CD4-positive, alpha-beta T cell treated with Interleukin-1 beta for 1 hour (primary cell): ENCODE measurements around the gene STARD10.

ENCODE experiments used
- DNase-seq, 2 donors: peaks; one replicate each; pipeline ENCODE4 v3.0.0-alpha.2; 2020 to 2022

STARD10 gene

DNA sequence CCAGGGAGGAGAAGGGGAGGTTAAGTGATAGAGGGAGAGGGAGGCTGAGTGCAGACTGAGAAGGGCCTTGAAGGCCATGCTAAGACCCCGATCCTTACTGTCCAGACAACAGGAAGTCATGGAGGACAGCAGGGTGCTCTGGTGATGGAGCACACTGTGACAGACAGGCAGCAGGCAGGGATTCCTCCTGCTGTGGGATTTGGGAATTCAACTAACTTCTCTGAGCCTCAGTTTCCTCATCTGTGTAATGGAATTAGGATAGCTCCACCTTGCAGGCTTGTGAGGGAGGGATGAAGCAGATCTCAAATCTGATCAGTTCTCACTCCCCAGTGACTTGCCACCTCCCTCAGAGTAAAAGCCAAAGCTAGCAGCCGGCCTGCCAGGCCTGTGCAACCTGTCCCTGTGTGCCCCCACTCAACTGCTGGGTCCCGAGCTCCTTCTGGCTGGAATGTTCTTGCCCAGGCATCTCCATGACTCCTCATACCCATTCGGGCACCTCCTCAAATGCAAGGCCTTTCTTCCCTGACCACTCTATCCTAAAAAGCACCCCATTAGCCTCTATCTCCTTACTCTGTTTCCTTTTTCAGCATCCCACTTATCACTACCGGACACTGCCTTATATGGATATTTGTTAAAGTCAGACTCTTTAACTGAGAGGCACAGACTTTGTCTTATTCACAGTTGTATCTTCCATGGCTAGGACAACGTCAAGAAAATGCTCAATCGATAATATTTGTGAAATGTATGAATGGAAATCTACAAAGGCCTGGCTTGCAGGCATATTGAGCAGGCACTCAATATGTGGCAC lies 51.1 kb downstream of the STARD10 start:
- DNase-seq = no peak

DNA sequence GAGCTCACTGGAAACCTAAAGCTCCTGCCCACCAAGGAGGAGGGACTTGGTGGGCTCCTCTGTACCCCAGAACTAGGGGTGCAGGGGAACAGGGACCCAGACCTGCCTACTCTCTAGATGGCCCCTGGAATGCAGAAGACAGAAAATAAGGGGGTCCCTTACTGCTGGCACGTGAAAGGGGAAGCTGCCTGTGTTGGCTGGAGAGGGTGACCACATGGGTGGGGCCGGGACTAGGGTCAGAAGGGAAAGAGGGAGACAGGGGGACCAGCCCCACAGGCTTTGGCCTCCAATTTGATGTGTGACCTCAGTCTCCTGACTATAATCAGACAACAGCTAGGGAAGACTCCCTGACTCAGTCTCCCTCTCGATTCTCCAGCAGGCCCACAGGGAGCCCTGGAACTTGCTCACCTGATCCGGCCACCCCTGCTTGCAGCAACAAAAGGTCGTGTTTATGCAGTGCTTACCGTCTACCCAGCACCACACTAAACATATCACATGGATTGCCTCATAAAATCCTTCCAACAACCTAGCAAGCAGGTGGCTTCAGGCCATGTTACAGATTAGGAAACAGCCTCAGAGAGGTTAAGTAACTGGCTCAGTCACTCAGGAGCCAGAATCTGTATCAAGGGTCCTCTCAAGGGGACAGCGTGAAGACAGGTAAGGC lies 51.9 kb downstream of the STARD10 start:
- no peak for DNase-seq

DNA sequence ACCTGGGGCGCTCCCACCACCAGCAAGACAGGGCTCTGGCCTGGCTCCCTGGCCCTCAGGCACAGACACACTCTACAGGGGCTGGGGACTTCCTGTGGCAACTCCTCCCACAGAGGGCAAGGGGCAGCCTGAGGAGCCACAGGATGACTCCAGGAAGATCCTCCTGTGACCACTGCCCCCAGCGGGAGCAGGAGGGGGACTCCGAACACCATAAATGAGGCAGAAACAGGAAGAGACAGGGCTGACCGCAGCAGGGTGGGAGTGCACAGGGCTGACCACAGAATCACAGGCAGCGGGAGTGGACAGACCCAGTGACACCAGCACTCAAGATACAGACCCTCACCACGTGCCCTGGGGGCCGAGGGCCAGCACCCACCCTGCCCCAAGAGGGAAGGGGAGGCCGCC lies 52.4 kb downstream of the STARD10 start:
- DNase-seq = peak; percentile 26 to 65

DNA sequence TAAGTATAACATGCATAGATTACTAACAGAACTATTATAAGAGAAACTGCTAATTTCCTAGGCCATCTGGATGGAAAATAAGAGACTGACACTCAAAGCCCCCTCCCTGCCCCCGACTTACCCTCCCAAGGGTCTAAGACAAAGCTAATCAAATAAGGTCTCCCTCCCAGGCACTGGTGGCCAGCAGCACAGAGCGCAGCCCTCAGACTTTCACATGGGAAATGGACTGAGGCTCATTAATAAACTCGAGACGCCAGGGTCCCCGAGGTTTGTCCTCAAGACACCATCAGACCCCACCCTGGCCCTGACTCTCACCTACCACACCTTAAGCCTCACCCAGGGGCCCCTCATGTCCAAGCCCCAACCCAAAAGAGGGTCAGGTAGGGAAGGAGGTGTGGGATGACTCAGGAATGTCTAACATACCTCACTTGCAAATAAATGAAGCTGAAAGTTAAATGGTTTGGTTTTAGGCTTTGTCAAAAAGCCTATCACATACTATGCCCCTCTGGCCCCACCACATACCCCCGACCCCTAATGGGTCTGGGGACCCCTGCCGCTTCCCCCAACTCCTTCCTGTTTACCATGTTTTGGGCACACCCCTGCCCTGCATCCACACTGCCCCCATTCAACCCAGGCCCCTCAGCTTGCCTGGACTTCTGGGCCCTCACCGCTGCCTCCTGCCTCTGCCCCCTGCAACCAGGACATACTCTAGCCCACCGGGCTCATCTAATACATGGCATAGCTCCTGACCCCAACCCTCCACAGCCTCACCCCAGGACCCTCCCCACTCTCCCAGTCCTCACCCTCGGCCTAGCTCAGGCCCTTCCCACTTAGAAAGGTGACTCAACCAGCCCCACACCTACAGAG lies 53.1 kb downstream of the STARD10 start:
- DNase-seq = no peak

DNA sequence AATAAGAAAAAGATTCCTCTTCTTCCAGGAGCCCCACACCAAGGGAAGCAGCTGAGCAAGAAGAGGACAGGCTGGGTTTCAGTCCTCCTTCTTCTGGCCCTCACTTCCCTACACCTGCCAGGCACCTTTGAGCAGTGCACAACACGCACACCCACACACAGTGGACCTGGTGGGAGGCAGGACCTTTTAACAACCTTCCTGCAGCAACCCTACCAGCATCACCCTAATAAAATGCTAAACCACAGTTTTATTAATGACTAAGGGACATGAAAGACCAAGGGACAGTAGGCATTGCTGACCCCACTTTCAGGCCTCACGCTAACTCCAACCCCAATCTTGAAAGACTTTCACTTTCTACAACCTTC lies 53.8 kb downstream of the STARD10 start:
- no peak for DNase-seq

DNA sequence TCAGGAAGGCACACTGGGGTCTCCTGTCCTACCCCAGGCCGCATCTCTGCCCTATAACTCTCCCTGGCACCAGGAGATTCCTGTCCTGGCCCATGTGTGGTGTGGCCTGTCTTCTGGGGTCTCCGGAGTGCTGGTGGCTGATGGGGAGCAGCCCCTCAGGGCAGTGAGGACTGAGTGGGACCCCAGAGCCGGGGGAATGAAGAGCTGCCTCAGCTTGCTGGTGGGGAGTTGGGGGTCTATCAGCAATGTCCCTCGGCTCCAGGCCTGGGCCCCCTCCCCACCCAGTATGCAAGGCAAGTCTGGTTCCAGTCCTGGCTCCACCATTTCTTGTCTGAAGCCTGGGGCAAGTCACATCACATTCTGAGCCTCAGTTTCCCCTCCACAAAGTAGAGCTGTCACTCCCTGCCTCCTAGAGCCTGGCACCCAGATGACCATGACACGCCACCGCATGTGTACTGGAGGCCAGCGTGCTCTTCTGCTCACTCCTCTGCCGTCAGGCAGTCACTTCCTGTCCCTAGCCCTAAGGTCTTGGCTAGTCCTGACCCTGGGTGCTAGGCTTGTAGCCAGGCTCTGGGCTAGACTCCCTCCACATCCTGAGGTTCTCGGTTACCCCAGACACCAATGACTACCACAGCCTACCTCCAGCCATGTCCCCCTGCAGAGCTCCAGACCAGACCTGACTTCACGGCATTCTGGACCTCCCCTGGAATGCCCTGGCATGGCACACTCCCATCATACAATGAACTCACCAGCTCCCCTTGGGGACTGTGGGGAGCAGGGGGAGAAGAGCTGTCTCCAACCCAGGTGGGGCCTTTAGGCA lies 54.4 kb downstream of the STARD10 start:
- DNase-seq = peak in 1 of 2 donors; percentile 31

DNA sequence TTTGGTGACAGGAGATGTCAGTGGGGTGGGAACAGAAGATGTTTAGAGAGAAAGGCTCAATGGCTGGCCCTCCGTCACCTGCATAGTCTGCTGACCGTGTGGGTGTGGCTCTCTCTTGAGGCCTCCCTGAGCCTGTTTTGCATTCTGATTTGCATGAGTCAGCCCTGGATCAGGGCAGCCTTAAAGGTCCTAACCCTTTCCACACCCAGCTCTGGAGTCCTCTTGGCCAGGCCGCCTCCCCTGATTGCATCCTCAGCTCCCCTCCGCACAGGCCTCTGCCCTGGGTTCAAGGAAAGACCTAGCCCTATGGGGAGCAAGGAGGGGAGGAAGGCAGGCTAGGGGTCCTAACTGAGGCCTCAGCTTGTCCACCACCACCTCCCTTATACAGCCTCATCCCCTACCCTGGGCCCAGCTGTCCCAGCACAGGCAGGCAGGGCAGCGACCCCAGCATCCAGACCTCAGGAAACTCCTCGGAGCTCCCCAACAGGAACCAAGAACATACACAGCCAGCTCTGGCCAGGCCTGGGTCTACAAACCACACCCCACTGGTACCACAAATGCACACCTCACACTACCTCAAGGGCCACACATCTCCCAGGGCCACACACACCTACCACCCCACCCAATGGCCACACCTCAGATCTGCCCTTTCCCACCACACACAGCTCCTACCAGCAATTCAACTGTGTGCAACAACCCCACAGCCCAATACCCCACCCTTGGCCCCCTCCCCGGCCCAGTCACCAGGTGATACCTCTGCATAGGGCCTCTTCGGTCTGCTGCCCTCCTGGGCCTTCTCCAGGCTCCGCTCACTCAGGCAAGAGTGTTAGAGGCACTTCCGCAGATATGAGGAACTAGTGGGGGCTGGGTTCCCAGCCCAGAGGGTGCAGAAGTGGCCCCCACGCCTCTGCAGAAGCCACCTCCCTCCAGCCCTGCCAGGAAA lies 55.4 kb downstream of the STARD10 start:
- peak in 1 of 2 donors; percentile 83 for DNase-seq

DNA sequence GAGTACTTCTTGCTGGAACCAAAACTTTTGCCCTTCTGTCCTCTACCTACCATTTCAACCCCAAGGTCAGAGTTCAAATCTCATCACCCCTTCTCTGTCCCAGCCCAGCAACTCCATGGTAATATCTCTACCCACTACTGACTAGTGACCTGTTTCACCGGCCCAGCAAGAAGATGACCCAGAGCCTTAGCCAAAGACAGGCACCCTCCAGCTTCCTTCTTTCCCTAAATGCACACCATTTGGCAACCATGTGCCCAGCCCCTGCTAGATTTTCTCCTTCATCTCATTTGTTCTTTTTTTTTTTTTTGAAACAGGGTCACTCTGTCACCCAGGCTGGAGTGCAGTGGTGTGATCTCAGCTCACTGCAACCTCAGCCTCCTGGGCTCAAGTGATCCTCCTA lies 56.5 kb downstream of the STARD10 start:
- DNase-seq = no peak

DNA sequence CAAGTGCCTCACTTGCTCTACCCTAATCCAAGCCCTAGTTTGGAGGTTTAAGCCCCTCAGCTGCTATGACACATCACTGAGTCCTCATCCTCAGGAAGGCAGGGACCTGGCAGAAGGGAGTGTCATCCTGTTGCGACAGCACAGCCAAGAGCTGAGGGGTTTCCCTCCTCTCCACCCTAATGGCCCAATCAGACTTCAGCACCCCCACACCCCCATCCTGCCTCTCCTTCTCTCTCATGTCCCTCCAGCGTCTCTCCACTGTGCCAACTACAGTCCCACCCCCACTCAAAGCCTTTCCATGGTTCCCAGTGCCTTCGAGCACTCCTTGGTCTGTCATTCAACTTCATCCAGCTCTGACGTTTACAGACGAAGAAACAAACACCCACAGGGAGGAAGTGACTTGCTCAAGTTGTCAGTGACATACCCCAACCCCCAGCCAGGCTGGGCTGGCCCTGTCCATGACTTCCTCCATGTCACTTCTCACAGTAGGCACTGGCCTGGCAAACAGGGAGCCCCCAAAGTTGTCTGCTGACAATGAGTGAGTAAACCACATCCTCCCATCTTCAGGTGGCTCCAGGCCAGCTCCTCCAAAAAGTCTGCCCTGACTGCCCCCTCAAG lies 57.3 kb downstream of the STARD10 start:
- DNase-seq = peak; percentile 78 to 89

DNA sequence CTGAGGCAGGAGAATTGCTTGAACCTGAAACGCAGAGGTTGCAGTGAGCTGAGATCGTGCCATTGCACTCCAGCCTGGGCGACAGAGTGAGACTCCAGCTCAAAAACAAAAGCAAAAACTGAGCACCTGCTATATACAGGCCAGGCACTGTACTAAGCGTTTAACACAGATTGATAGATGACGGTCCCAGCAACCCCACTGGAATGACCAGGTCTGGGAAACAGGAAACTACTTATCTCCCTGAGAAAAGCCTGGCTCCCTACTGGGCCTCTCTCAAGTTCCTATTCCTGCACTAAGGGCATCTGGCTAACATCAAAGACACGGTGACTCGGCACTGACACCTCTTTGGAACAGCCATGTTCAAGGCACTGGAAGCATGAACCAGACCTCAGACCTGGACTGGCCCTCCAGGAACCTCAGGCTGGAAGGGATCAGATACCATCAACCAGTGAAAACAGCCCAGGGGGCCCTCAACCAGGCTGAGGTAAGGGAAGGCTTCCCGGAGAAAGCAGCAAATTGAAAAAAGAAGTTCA lies 58.3 kb downstream of the STARD10 start:
- no peak for DNase-seq

DNA sequence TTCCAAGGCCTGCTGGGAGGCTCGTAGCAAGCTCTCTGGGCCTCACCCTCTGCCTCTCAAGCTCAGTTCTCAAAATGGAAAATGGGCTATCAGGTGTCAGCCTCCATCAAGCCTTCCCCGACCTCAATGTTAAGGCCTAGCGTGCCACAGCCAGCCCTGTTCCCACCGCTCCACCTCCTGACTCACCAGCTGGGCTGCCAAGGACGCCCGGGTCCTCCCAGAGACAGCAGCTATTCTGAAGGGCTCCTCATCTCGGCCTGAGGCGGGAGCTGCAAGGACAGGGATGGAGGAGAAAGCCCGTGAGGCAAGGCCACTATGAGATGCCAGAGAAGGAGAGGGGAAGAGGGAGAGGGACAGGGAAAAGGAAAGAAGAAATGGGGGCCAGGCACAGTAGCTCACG lies 61.5 kb downstream of the STARD10 start:
- no peak for DNase-seq

DNA sequence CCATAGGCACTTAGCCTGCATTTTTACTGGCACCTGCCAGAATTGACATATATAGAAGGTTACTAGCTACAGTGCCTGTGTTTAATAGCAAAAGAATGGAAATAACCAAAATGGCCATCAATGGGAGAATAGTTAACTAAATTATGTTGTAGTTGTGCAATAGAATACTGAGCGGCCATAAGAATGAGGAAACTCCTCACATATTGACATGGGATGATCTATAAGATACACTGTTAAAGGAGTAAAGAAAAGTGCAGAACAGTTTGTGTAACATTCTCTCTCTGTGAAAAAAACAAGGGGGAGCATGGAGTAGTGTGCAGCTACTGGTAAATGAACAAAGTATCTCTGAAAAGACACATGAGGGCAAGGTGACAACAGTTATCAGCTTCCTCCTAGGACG lies 63.1 kb downstream of the STARD10 start:
- no peak for DNase-seq

DNA sequence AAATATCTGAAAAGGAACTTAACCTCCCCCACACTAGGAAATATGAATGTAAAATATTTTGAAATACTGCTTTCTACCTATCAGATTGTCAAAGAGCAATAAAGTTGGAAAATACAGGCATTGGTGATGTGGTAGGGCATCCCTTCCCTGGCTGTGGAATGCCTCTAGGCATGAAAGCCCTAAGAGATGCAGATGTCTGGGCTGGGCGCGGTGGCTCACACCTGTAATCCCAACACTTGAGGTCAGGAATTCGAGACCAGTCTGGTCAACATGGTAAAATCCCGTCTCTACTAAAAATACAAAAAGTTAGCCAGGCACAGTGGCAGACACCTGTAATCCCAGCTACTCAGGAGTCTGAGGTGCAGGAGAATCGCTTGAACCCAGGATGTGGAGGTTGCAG lies 63.6 kb downstream of the STARD10 start:
- no peak for DNase-seq

DNA sequence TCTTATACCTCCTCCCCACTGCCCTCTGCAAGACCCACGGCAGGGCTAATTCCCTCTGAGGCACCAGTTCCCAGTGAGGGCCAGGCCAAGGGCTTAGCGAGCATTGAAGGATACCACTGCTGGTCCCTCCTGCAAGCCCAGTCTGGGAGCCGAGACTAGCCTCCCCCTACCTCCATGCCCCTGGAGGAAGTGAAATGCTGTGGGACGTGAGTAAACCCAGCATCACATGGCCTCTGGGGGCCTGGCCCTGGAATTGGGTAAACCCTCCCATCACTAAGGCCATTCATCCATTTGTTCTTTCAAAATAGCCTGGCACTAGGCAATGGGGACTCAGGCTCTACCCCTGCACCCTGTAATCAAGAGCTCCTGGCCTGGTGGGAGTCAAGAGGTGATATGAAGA lies 66.3 kb downstream of the STARD10 start:
- no peak for DNase-seq

DNA sequence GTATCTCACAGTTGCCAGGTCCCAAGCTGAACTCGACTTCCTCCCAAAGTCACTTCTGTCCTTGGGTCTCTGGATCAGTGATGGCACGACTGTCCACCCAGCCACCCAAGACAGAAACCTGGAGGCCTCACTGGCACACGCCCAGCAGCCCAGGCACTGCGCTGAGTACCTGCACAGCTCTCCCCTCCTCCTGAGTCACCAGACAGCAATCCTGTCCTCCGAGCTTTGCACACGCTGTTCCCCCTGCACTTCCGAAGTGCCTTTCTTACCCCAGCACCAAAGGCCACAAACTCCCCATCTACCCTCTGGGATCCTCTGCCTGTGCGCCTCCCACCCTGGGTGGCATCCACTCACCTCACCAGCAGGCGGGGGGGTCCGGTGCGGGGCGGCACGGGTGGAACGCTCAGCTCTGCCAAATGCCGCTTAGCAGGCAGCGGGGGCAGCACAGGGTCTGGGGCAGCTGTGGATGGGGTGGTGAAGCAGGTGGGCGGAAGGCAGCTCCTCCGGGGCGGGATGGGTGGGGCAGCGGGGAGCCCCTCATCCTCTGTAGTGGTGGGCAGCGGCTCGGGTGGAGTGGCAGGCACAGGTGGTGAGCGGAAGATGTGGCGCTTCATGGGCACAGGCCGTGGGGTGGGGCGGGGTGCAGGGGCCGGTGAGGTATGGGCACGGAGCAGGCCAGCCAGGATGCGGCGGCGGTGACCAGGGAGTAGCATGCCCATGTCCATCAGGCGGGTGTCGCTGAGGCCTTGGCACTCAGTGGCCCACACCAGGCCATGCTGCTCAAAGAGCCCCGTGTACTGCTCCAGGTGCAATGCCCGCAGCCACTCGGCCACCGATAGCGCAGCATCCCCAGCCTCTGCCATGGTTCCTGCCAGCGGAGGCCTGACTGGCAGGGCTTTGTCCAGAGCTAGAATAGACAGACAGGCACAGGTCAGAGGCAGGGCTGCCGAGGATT lies 67.3 kb downstream of the STARD10 start:
- DNase-seq = no peak

DNA sequence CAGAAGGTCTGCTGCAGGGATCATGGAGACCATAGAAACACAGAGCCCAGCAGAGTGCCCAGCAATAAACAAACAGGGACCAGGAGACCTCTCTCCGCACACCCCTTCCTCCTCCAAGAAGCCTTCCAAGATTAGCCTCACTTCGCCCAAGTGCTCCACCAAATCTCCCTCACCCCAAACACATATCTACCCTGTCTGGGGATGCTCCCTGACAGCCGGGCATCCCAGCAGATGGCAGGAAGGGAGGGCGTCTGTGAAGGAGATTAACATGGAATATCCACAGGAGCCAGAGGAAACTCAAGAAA lies 68.2 kb downstream of the STARD10 start:
- no peak for DNase-seq

DNA sequence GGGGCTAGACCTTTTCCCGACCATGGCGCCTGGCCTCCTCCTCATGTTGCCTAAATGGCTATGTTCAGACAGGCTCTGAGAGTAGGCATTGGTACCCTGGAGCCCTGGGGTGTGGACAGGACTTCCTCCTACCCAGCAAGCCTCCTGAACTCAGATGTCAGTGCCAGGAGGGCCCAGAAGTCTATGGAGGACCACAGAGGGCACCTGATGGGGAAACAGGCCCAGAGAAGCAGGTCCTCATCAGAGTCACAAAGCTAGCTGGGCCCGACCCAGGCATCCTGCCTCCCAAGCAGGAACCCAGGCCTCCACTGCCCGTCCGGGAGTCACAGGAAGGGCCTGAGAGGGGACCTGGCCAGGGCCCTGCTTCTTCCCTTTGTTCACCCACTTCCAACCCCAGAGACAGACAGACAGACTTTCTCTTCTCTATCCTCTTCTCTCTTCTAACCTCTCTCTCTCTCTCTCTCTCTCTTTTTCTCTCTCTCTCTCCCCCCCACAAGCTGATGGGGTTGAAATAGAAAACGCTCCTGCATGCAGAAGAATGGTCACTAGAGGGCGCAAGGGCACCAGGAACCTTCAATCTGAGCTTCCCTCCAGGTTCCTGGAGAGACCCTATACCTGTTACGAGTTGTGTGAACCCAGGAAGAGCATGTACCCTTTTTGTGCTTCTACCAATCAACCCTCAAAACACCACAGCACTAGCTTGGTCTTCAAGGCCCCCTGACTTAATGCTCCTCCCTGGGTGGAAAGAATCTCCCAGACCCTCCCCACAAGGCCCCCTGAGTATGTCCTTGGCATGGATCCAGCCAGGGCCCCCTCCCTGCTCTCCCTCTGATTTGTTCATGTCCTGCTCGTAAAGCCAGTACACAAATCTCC lies 68.8 kb downstream of the STARD10 start:
- peak; percentile 84 to 89 for DNase-seq

DNA sequence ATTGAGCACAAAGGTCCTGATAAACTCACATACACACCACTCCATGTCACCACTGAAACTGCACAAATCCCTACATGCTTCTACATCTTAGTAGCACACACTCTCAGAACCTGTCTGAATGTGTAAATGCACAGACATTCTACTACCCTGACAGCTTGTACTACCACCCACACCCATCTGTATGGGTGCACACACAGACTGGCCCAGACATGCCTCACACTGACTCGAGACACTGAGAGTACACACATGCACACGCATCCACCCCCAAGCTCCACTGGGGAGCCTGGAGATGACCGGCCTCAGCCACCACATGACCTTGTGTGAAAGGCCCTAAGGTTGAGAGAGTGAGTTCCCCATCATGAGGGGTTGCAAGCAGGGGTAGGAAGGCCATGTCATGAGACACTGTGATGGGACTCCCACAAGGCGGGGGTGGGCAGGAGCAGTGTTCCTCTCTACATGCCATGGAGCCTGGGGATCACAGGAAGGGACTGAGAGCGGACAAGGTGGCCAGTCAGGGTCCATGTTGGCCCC lies 69.8 kb downstream of the STARD10 start:
- DNase-seq = no peak

DNA sequence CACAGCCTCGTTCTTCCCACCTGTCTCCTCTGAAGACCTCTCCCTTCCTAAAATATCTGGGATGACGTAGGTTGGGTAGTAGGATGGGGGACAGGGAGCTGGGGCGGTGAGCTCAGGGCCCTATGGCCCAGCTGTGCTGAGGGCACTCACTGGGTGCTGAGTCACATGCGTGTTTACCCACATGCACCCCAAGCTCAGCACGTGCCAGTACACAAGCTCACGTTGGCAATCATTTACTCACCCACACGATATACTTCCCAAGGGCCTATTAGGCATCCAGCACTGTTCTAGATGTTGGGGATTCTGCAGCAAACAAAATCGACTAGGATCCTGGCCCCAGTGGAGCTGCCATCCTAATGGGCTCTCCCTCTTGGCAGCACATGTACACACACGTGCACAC lies 70.3 kb downstream of the STARD10 start:
- no peak for DNase-seq
